ENCODE measurements around the gene PPP1R13B. TPM values are rescaled to one million over a fixed set of nuclear protein-coding genes. Genes with fewer than 3 reads are reported as not detected.

Gene PPP1R13B
- total RNA-seq, 1 experiment from 2014 or later, result 3.0 TPM

GRCh38 chr14:103698380-103699260 lies 148.8 kb downstream of the PPP1R13B start:
- peak overlapping the region; percentile 22 for H3K9ac ChIP-seq (ENCODE audit: low read length)

GRCh38 chr14:103697603-103698379 lies 149.6 kb downstream of the PPP1R13B start:
- no peaks in the 10 kb centered on the region for H3K27me3 ChIP-seq (ENCODE audit: low read length)
- no peak overlapping the region for H2AFZ ChIP-seq (ENCODE audit: low read length)
- no peaks in the 10 kb centered on the region for H3K9me3 ChIP-seq (ENCODE audit: low read length)
- no peaks in the 10 kb centered on the region for H3K9me2 ChIP-seq (replicated peaks; ENCODE audit: insufficient read depth, low read length)
- peak overlapping the region; percentile 14 for H3K4me2 ChIP-seq (ENCODE audit: low read depth, low read length, poor library complexity, severe bottlenecking)
- H3K4me3 ChIP-seq (ENCODE audit: low read length), result no peak overlapping the region
- peaks cover 88% of the 10 kb centered on the region for H3K4me1 ChIP-seq (ENCODE audit: low read length)
- H3K27ac ChIP-seq (ENCODE audit: low read length), result peak overlapping the region; percentile 77
- peaks cover 17% of the 10 kb centered on the region; the same call in 1 of the 2 replicates for H4K20me1 ChIP-seq (ENCODE audit: insufficient read depth, low read depth, low read length)
- peaks cover 27% of the 10 kb centered on the region for H3K36me3 ChIP-seq (ENCODE audit: insufficient read depth, low read length)
- peak overlapping the region; percentile 22; the same call in 1 of the 2 replicates for H3K9ac ChIP-seq (ENCODE audit: low read length)
- peaks cover 17% of the 10 kb centered on the region for H3K79me2 ChIP-seq (ENCODE audit: low read length)
- DNase-seq, result no peak

More at GRCh38 chr14:103698380-103699260, 148.8 kb downstream of the PPP1R13B start:
- H3K4me3 ChIP-seq (ENCODE audit: low read length), result no peak overlapping the region; the same call in 1 of the 2 replicates
- H3K27ac ChIP-seq (ENCODE audit: low read length), result peak overlapping the region; percentile 77
- DNase-seq, result peak; percentile 93
- peak overlapping the region; percentile 35 for H3K4me2 ChIP-seq (ENCODE audit: low read depth, low read length, poor library complexity, severe bottlenecking)
- H2AFZ ChIP-seq (ENCODE audit: low read length), result no peak overlapping the region
- H3K4me1 ChIP-seq (ENCODE audit: low read length), result peaks cover 90% of the 10 kb centered on the region
- peaks cover 11% of the 10 kb centered on the region for H3K79me2 ChIP-seq (ENCODE audit: low read length)
- no peaks in the 10 kb centered on the region for H3K9me3 ChIP-seq (ENCODE audit: low read length)
- H3K9me2 ChIP-seq (replicated peaks; ENCODE audit: insufficient read depth, low read length), result no peaks in the 10 kb centered on the region
- H3K36me3 ChIP-seq (ENCODE audit: insufficient read depth, low read length), result peaks cover 25% of the 10 kb centered on the region
- H3K27me3 ChIP-seq (ENCODE audit: low read length), result no peaks in the 10 kb centered on the region
- H4K20me1 ChIP-seq (ENCODE audit: insufficient read depth, low read depth, low read length), result peaks cover 14% of the 10 kb centered on the region; the same call in 1 of the 2 replicates

DNA sequence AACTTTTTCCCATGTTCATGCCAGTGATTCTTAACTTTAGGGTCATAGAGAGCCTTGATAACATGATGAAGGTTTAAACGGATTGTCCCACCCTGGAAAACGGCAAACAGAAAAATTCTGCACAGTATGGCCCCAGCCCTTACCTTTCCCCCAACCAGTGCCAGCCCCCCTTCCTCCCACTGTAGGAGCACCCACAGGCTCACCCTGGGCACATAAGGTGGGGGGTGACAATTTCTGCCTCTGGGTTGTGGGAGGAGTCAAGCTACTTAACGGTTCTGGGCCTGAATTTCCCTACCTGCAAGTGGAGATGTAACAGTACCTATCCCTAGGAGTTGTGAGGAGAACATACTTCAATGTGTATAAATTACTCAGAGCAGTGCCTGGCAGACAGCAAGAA lies 150.2 kb downstream of the PPP1R13B start:
- no peak overlapping the region for H3K4me3 ChIP-seq (ENCODE audit: low read length)
- H3K9me2 ChIP-seq (replicated peaks; ENCODE audit: insufficient read depth, low read length), result no peaks in the 10 kb centered on the region
- no peaks in the 10 kb centered on the region for H3K27me3 ChIP-seq (ENCODE audit: low read length)
- peaks cover 27% of the 10 kb centered on the region for H3K36me3 ChIP-seq (ENCODE audit: insufficient read depth, low read length)
- peak; percentile 62 for DNase-seq
- no peaks in the 10 kb centered on the region for H3K9me3 ChIP-seq (ENCODE audit: low read length)
- H3K27ac ChIP-seq (ENCODE audit: low read length), result peak overlapping the region; percentile 77
- peak overlapping the region; percentile 22; the same call in 1 of the 2 replicates for H3K9ac ChIP-seq (ENCODE audit: low read length)
- H4K20me1 ChIP-seq (ENCODE audit: insufficient read depth, low read depth, low read length), result peaks cover 17% of the 10 kb centered on the region; the same call in 1 of the 2 replicates
- peaks cover 17% of the 10 kb centered on the region for H3K79me2 ChIP-seq (ENCODE audit: low read length)
- peak overlapping the region; percentile 14 for H3K4me2 ChIP-seq (ENCODE audit: low read depth, low read length, poor library complexity, severe bottlenecking)
- no peak overlapping the region for H2AFZ ChIP-seq (ENCODE audit: low read length)
- H3K4me1 ChIP-seq (ENCODE audit: low read length), result peaks cover 88% of the 10 kb centered on the region

GRCh38 chr14:103696466-103697071 lies 150.8 kb downstream of the PPP1R13B start:
- H2AFZ ChIP-seq (ENCODE audit: low read length), result no peak overlapping the region
- no peak overlapping the region for H3K9ac ChIP-seq (ENCODE audit: low read length)
- H3K36me3 ChIP-seq (ENCODE audit: insufficient read depth, low read length), result peaks cover 27% of the 10 kb centered on the region
- no peaks in the 10 kb centered on the region for H3K27me3 ChIP-seq (ENCODE audit: low read length)
- no peaks in the 10 kb centered on the region for H3K9me2 ChIP-seq (replicated peaks; ENCODE audit: insufficient read depth, low read length)
- peaks cover 17% of the 10 kb centered on the region; the same call in 1 of the 2 replicates for H4K20me1 ChIP-seq (ENCODE audit: insufficient read depth, low read depth, low read length)
- peaks cover 17% of the 10 kb centered on the region for H3K79me2 ChIP-seq (ENCODE audit: low read length)
- H3K4me1 ChIP-seq (ENCODE audit: low read length), result peaks cover 88% of the 10 kb centered on the region
- peak overlapping the region; percentile 77 for H3K27ac ChIP-seq (ENCODE audit: low read length)
- no peak overlapping the region for H3K4me3 ChIP-seq (ENCODE audit: low read length)
- no peak for DNase-seq
- H3K9me3 ChIP-seq (ENCODE audit: low read length), result no peaks in the 10 kb centered on the region
- no peak overlapping the region for H3K4me2 ChIP-seq (ENCODE audit: low read depth, low read length, poor library complexity, severe bottlenecking)

DNA sequence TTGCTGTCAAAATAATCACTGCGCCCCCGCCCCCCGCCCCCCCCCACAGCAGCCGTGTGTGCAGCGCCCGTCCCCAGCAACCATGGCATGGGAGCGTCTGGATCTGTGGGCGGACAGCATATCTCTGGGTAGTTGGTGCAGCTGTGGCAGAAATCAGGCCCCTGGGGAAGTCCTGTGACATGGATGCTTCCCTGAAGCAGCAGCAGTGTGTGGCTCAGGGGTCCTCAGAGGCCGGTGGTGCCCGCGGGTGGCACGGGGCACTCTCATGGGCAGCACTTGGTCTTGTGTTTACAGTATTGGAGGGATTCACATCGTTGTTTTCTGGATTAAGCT lies 151.3 kb downstream of the PPP1R13B start:
- Histone ChIP-seq H3K4me3 (ENCODE audit: low read length) (no peak overlapping the region), H3K9me3 (ENCODE audit: low read length) (no peaks in the 10 kb centered on the region), H3K9me2 (replicated peaks; ENCODE audit: insufficient read depth, low read length) (no peaks in the 10 kb centered on the region), H3K27me3 (ENCODE audit: low read length) (no peaks in the 10 kb centered on the region), H4K20me1 (ENCODE audit: insufficient read depth, low read depth, low read length) (peaks cover 17% of the 10 kb centered on the region; the same call in 1 of the 2 replicates), H3K79me2 (ENCODE audit: low read length) (peaks cover 17% of the 10 kb centered on the region), H3K27ac (ENCODE audit: low read length) (peak overlapping the region; percentile 77), H3K4me2 (ENCODE audit: low read depth, low read length, poor library complexity, severe bottlenecking) (no peak overlapping the region), H3K4me1 (ENCODE audit: low read length) (peaks cover 88% of the 10 kb centered on the region), H3K9ac (ENCODE audit: low read length) (no peak overlapping the region; the same call in 1 of the 2 replicates), H3K36me3 (ENCODE audit: insufficient read depth, low read length) (peaks cover 25% of the 10 kb centered on the region), H2AFZ (ENCODE audit: low read length) (no peak overlapping the region)
- DNase-seq, result peak; percentile 65

GRCh38 chr14:103695296-103696069 lies 151.9 kb downstream of the PPP1R13B start:
- H3K4me2 ChIP-seq (ENCODE audit: low read depth, low read length, poor library complexity, severe bottlenecking), result peak overlapping the region; percentile 10
- no peaks in the 10 kb centered on the region for H3K9me3 ChIP-seq (ENCODE audit: low read length)
- peaks cover 13% of the 10 kb centered on the region; the same call in 1 of the 2 replicates for H4K20me1 ChIP-seq (ENCODE audit: insufficient read depth, low read depth, low read length)
- no peak overlapping the region for H3K4me3 ChIP-seq (ENCODE audit: low read length)
- no peaks in the 10 kb centered on the region for H3K9me2 ChIP-seq (replicated peaks; ENCODE audit: insufficient read depth, low read length)
- H3K27ac ChIP-seq (ENCODE audit: low read length), result peak overlapping the region; percentile 77
- H3K79me2 ChIP-seq (ENCODE audit: low read length), result peaks cover 19% of the 10 kb centered on the region
- DNase-seq, result peak; percentile 57
- peaks cover 22% of the 10 kb centered on the region for H3K36me3 ChIP-seq (ENCODE audit: insufficient read depth, low read length)
- H3K27me3 ChIP-seq (ENCODE audit: low read length), result no peaks in the 10 kb centered on the region
- H2AFZ ChIP-seq (ENCODE audit: low read length), result no peak overlapping the region
- H3K9ac ChIP-seq (ENCODE audit: low read length), result peak overlapping the region; percentile 8
- H3K4me1 ChIP-seq (ENCODE audit: low read length), result peaks cover 88% of the 10 kb centered on the region

- DNase-seq, result no peak
- no peak overlapping the region for H2AFZ ChIP-seq (ENCODE audit: low read length)
- H3K9ac ChIP-seq (ENCODE audit: low read length), result no peak overlapping the region
- H3K4me2 ChIP-seq (ENCODE audit: low read depth, low read length, poor library complexity, severe bottlenecking), result no peak overlapping the region
- H3K79me2 ChIP-seq (ENCODE audit: low read length), result peaks cover 27% of the 10 kb centered on the region
- H3K27me3 ChIP-seq (ENCODE audit: low read length), result no peaks in the 10 kb centered on the region
- no peaks in the 10 kb centered on the region for H3K9me3 ChIP-seq (ENCODE audit: low read length)
- H3K4me1 ChIP-seq (ENCODE audit: low read length), result peaks cover 88% of the 10 kb centered on the region
- no peak overlapping the region for H3K27ac ChIP-seq (ENCODE audit: low read length)
- peaks cover 21% of the 10 kb centered on the region for H3K36me3 ChIP-seq (ENCODE audit: insufficient read depth, low read length)
- no peaks in the 10 kb centered on the region for H3K9me2 ChIP-seq (replicated peaks; ENCODE audit: insufficient read depth, low read length)
- H4K20me1 ChIP-seq (ENCODE audit: insufficient read depth, low read depth, low read length), result peaks cover 7% of the 10 kb centered on the region; the same call in 1 of the 2 replicates
- H3K4me3 ChIP-seq (ENCODE audit: low read length), result no peak overlapping the region
Measured at GRCh38 chr14:103694572-103695026, 152.8 kb downstream of the PPP1R13B start.
